RPMI7951 (cell line): ENCODE results near the gene ZIC1. TPM values are rescaled to one million over a fixed set of nuclear protein-coding genes. Genes with fewer than 3 reads are reported as not detected.

Experiments
- DNase-seq: peaks from one replicate; pipeline ENCODE4 v3.0.0-alpha.2; 2012; ENCODE audit warnings: low read depth
- total RNA-seq: library from RNA; depleted of rRNA; stranded (reverse); fragments of >200 nt; shearing (Covaris generic); gene quantifications from 2 replicates; pipeline ENCODE4 v1.2.3, GENCODE V29; 2014; rRNA removed

ZIC1 gene
- total RNA-seq, 1 experiment from 2014 or later: 12.1 TPM

- peak; percentile 28 for DNase-seq
Measured at GRCh38 chr3:147422601-147423536, 13.7 kb downstream of the ZIC1 start.

GRCh38 chr3:147423537-147423797 lies 14.3 kb downstream of the ZIC1 start:
- DNase-seq: no peak

- DNase-seq: no peak
Measured at GRCh38 chr3:147423798-147424580, 14.8 kb downstream of the ZIC1 start.

GRCh38 chr3:147424581-147425387 lies 15.6 kb downstream of the ZIC1 start:
- DNase-seq: no peak

GRCh38 chr3:147425388-147425850 lies 16.3 kb downstream of the ZIC1 start:
- DNase-seq: no peak

- no peak for DNase-seq
Measured at GRCh38 chr3:147426931-147427330, 17.8 kb downstream of the ZIC1 start.

- no peak for DNase-seq
Measured at GRCh38 chr3:147427746-147428145, 18.6 kb downstream of the ZIC1 start.

GRCh38 chr3:147428326-147428725 lies 19.2 kb downstream of the ZIC1 start:
- DNase-seq: no peak

- DNase-seq: no peak
Measured at GRCh38 chr3:147428754-147429153, 19.6 kb downstream of the ZIC1 start.

GRCh38 chr3:147431751-147432150 lies 22.6 kb downstream of the ZIC1 start:
- DNase-seq: no peak

GRCh38 chr3:147447224-147447623 lies 38.1 kb downstream of the ZIC1 start:
- no peak for DNase-seq

GRCh38 chr3:147449669-147450068 lies 40.5 kb downstream of the ZIC1 start:
- no peak for DNase-seq

- no peak for DNase-seq
Measured at GRCh38 chr3:147458995-147459704, 50.0 kb downstream of the ZIC1 start.

GRCh38 chr3:147462856-147463255 lies 53.7 kb downstream of the ZIC1 start:
- no peak for DNase-seq

Other genes with a start within 250 kb of the ZIC1 start
- 0.10 and 0.84 TPM in 2 replicates for gene ZIC4, start 2.8 kb upstream of the ZIC1 start, total RNA-seq